ENCODE results near the gene DMD.

DNA sequence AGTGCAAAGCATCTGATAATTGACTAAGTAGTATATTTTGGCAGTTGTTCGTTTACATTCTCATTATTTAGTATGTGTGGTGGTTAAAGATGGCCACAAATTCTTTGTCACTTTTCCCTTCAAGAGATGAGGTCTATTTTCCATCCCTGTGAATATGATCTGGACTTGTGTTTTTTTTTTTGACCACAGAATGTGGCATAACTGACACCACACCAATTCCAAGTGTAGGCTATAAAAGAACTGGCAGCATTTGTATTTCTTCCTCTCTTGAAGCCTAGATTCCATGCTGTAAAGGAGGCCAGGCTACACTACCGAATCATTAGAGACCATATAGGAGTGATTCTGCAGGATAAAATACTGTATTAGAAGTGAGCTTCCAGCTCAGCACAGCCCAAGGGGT, 596.6 kb downstream of the DMD start:
- TF ChIP-seq POLR2A (IDR thresholded peaks at IDR 0.05; ENCODE audit: low read depth, low read length) (no peak), TAF1 (IDR thresholded peaks at IDR 0.05; ENCODE audit: borderline replicate concordance, low read depth, low read length) (no peak)
